GM21717 (cell line): Measurements from ENCODE around the gene DENND6B.

Experiments
- ATAC-seq: cut with Tn5 transposase; IDR thresholded peaks from one replicate; pipeline ENCODE4 v1.9.1; 2021; ENCODE audit warnings: mild to moderate bottlenecking, moderate library complexity; ENCODE audit not compliant: unreplicated experiment

DENND6B gene

GRCh38 chr22:50260801-50261614, 65.8 kb downstream of the DENND6B start:
- ATAC-seq: no peak

- ATAC-seq: no peak
Observed at GRCh38 chr22:50260434-50260800, 66.4 kb downstream of the DENND6B start.

DNA sequence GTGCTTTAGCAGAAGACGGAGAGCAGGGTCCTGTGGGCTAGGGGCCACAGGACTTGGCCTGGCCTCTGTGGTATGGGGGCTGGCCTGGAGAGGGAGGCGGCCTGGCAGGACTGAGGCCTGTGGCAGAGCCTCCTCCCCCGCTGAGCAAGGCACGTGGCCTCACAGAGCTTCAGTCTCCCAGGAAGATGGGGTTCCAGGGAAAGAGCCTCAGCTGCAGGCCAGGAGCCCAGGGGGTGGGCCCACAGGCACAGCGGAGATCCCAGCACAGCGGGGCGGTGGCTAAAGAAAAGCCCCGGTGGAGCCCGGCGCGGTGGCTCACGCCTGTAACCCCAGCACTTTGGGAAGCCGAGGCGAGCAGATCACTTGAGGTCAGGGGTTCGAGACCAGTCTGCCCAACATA, 67.5 kb downstream of the DENND6B start:
- ATAC-seq: no peak
